ENCODE data around the gene PRDM7. TPM values are rescaled to one million over a fixed set of nuclear protein-coding genes. Genes with fewer than 3 reads are reported as not detected.
"Not testable (repeated sequence)": the region's sequence is repeated elsewhere in the genome, so short reads cannot be mapped to it uniquely, and the experiment has no call there.

The PRDM7 gene
- polyA plus RNA-seq, 1 donor from 2014 or later = not detected

- H3K4me3 ChIP-seq (ENCODE audit: low read length); H3K9ac ChIP-seq (ENCODE audit: low read length); H3K27me3 ChIP-seq (ENCODE audit: insufficient read depth, low read depth, low read length); H3K79me2 ChIP-seq (replicated peaks; ENCODE audit: insufficient read depth, low read length); H3K9me2 ChIP-seq (ENCODE audit: insufficient read depth, low read length); H4K20me1 ChIP-seq (ENCODE audit: insufficient read depth); H3K27ac ChIP-seq (ENCODE audit: low read length); H3K36me3 ChIP-seq (ENCODE audit: insufficient read depth, low read length); H3F3A ChIP-seq (ENCODE audit: insufficient read depth, low read length, poor library complexity, severe bottlenecking); H2AFZ ChIP-seq (ENCODE audit: low read depth, low read length); H3K9me3 ChIP-seq (ENCODE audit: low read length); H3K4me2 ChIP-seq (ENCODE audit: low read length): not testable (repeated sequence)
Measured at GRCh38 chr16:90094296-90094695, 17.2 kb upstream of the PRDM7 start.

GRCh38 chr16:90093799-90094198, 16.7 kb upstream of the PRDM7 start:
- H3K4me3 ChIP-seq (ENCODE audit: low read length); H3K79me2 ChIP-seq (replicated peaks; ENCODE audit: insufficient read depth, low read length); H4K20me1 ChIP-seq (ENCODE audit: insufficient read depth); H3K36me3 ChIP-seq (ENCODE audit: insufficient read depth, low read length); H3K9me3 ChIP-seq (ENCODE audit: low read length); H3K4me2 ChIP-seq (ENCODE audit: low read length); H3F3A ChIP-seq (ENCODE audit: insufficient read depth, low read length, poor library complexity, severe bottlenecking); H3K27me3 ChIP-seq (ENCODE audit: insufficient read depth, low read depth, low read length); H2AFZ ChIP-seq (ENCODE audit: low read depth, low read length); H3K9me2 ChIP-seq (ENCODE audit: insufficient read depth, low read length); H3K9ac ChIP-seq (ENCODE audit: low read length); H3K27ac ChIP-seq (ENCODE audit: low read length): not testable (repeated sequence)

- not testable (repeated sequence) for H3K36me3 ChIP-seq (ENCODE audit: insufficient read depth, low read length); H3K27me3 ChIP-seq (ENCODE audit: insufficient read depth, low read depth, low read length); H2AFZ ChIP-seq (ENCODE audit: low read depth, low read length); H3K27ac ChIP-seq (ENCODE audit: low read length); H3F3A ChIP-seq (ENCODE audit: insufficient read depth, low read length, poor library complexity, severe bottlenecking); H3K9me2 ChIP-seq (ENCODE audit: insufficient read depth, low read length); H3K9me3 ChIP-seq (ENCODE audit: low read length); H3K4me2 ChIP-seq (ENCODE audit: low read length); H3K9ac ChIP-seq (ENCODE audit: low read length); H3K79me2 ChIP-seq (replicated peaks; ENCODE audit: insufficient read depth, low read length); H4K20me1 ChIP-seq (ENCODE audit: insufficient read depth); H3K4me3 ChIP-seq (ENCODE audit: low read length)
Measured at GRCh38 chr16:90092781-90093180, 15.7 kb upstream of the PRDM7 start.

- Histone ChIP-seq H2AFZ (ENCODE audit: low read depth, low read length) (no peak overlapping the region), H3K9me2 (ENCODE audit: insufficient read depth, low read length) (no peaks in the 10 kb centered on the region), H3K4me2 (ENCODE audit: low read length) (no peak overlapping the region), H3K9ac (ENCODE audit: low read length) (no peak overlapping the region), H3K27ac (ENCODE audit: low read length) (no peak overlapping the region), H3K79me2 (replicated peaks; ENCODE audit: insufficient read depth, low read length) (no peaks in the 10 kb centered on the region), H3F3A (ENCODE audit: insufficient read depth, low read length, poor library complexity, severe bottlenecking) (no peaks in the 10 kb centered on the region), H3K27me3 (ENCODE audit: insufficient read depth, low read depth, low read length) (no peaks in the 10 kb centered on the region), H3K36me3 (ENCODE audit: insufficient read depth, low read length) (no peaks in the 10 kb centered on the region), H4K20me1 (ENCODE audit: insufficient read depth) (no peaks in the 10 kb centered on the region), H3K4me3 (ENCODE audit: low read length) (no peak overlapping the region), H3K9me3 (ENCODE audit: low read length) (no peaks in the 10 kb centered on the region)
- no peak for TF ChIP-seq TAF1 (IDR thresholded peaks at IDR 0.05; ENCODE audit: low read depth)
- TF ChIP-seq REST (IDR thresholded peaks at IDR 0.05; ENCODE audit: borderline replicate concordance) = no peak
- TF ChIP-seq SMC3 (conservative IDR thresholded peaks at IDR 0.05; ENCODE audit: poor library complexity) = no peak
- no peak for TF ChIP-seq EZH2 (IDR thresholded peaks at IDR 0.05; ENCODE audit: borderline replicate concordance, insufficient read depth, low read length, poor library complexity, severe bottlenecking)
- TF ChIP-seq POLR2AphosphoS5 (IDR thresholded peaks at IDR 0.05) = no peak
- TF ChIP-seq RAD21 (conservative IDR thresholded peaks at IDR 0.05) = no peak
- TF ChIP-seq EP300 (conservative IDR thresholded peaks at IDR 0.05; ENCODE audit: poor library complexity, severe bottlenecking) = no peak
- TF ChIP-seq CTCF (IDR thresholded peaks at IDR 0.05; ENCODE audit: poor library complexity, severe bottlenecking) = no peak
- TF ChIP-seq MXI1 (conservative IDR thresholded peaks at IDR 0.05; ENCODE audit: poor library complexity, severe bottlenecking) = no peak
Measured at GRCh38 chr16:90084215-90084950, 7.3 kb upstream of the PRDM7 start.

Data from neural cell (in vitro differentiated cells).